HPDE6-E6E7 (cell line): Measurements from ENCODE around the gene RPA1.

Source experiments
- DNase-seq: peaks from one replicate; pipeline ENCODE4 v3.0.0; 2011; ENCODE audit warnings: missing footprints; ENCODE audit errors: extremely low spot score

Gene RPA1

DNA sequence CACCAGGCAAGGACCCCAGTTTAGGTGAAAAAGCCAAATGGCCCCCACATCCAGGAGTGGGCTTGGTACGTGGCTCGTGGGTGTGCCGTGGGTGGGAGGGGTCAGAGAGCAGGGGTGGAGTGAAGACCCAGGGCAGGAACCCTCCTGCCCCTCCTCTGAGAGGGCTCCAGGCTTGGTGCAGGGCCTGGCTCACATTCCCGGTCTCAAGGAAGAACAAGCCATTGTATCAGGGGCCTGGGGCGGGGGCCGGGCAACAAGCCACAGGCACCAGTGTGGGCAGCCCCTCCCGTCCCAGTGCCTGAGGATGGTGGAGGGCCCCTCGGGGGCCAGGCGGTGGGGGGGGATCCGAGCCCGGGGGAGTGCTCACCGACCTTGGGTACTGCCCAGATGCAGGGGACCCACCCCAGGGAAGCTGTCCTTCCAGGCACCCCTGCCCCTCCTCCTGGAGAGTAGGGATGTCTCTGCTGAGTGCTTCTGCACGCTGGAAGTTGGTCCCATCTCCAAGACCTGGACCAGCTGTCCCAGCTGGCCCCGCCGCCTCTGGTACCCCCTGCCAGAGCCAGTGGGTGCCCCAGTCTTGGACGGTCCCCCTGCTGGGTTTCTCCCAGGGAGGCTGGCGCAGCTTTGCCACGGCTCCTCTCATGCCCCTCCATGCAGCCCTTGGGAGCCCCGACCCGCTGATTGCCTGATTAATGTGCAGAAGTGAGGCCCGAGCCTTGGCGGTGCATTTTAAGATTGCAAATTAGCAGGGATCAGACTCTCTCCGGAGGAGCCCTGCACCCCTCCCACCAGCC, 111.7 kb downstream of the RPA1 start:
- DNase-seq = no peak

DNA sequence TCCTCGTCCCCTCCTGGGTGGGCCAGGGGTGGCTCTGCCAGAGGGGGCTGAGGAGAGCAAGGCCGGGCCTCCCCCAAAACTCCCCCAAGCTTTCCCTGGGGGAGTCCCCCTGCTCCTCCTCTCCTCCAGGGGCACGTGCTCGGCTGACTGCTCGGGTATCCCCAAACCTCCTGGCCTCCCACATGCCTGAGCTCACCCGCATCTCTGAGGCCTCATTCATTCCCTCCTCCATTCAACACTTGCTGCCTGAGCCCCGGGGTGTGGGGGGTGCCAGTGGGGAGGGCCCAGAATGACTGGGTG, 112.2 kb downstream of the RPA1 start:
- DNase-seq = no peak

DNA sequence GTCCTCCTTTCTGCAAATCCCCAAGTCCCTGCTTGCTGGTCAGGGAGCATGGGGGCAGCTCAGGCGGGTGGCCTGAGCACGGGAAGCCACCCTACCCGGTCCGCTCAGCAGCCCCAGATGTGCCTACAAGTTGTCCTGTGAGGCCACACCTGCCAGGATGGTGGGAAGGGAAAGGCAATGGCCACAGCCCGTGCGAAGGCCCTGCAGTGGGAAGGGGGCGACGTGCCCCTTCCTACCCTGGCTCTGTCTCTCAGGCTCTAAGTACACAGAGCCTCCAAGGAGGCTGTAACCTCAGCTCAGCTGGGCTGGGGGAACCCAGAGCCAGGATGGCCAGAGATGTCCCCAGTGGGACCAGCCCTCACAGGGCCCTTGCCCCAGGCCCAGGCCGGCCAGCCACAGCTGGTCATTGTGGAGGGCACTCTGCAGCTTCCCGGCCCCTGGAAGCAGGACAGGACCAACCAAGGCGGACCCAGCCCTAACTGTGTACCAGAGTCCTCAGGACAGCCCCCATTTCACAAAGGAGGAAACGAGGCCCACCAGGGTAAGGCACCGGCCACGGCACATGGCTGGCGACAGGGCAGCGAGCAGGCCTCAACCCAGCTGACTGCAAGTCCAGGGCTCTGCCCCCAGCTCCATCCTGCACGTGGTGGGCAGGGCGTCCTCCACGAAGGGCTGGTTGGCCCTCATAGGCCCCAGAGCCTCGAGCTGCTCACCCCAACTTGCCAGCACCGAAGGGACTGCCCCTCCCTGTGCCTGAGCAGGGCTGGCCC, 113.0 kb downstream of the RPA1 start:
- DNase-seq = no peak

DNA sequence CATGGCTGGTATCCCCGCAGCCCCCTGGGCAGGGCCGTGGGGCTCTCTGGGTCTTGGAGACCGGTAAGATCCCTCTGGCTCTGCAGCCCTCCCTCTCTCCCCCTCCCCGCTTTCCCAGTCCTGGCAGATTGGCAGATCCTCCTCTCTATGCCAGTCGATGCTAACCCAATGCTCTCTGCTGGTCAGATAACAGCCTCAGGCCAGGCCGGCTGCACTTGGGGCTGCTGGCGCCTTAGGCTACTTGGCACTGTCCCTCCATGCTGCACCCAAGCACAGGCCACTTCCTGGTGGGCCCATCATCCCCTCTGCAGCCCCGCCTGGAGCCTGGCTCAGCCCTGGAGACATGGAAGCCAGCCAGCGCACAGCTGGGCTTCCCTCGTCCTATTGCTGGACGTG, 113.6 kb downstream of the RPA1 start:
- no peak for DNase-seq

DNA sequence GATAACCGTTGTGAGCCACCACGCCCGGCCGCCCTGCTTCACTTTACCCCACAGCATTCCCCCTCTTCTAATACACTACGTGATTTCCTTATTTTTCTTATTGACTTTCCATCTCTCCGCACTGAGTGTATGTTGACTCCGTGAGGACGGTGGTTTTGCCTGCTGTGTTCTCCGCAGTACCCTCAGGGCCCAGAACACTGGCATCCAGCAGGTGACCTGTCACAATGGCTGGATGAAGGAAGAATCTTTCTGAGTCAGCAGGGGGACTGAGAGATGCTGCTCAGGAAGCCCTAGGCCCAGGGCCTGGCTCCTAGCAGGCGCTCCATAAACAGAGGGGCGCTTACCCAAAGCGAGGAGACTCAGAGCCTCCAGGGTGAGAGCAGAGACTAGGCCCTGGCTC, 115.8 kb downstream of the RPA1 start:
- no peak for DNase-seq

DNA sequence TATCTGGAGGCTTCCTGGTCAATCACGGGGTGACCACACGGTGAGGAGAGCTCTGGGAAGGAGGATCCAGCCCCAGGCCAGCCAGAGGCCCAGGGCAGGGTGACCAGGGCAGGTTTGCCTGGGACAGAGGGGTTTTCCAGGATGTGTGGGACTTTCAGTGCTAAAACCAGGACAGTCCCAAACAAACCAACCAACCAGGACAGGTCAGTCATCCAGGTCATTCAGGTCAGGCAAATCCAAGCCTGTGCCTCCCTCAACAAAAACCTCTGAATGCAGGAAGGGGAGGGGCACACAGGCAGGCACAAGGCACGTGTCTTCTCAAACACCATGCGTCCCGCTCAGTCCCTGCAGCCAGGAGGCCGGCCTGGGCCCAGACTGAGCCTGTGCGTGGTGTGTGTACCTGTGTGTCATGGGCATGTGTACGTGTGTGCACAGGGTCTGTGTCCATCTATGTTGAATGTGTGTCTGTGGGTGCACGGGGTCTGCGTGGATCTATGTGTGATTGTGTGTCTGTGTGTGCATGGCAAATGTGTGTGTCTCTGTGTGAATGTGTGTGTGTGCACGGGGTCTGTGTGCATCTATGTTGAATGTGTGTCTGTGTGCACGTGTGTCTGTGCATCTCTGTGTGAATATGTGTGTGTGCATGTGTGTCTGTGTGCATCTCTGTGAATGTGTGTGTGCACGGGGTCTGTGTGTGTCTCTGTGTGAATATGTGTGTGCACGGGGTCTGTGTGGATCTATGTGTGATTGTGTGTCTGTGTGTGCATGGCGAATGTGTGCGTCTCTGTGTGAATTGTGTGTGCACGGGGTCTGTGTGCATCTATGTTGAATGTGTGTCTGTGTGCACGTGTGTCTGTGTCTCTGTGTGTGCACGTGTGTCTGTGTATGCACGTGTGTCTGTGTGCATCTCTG, 116.5 kb downstream of the RPA1 start:
- DNase-seq = no peak

DNA sequence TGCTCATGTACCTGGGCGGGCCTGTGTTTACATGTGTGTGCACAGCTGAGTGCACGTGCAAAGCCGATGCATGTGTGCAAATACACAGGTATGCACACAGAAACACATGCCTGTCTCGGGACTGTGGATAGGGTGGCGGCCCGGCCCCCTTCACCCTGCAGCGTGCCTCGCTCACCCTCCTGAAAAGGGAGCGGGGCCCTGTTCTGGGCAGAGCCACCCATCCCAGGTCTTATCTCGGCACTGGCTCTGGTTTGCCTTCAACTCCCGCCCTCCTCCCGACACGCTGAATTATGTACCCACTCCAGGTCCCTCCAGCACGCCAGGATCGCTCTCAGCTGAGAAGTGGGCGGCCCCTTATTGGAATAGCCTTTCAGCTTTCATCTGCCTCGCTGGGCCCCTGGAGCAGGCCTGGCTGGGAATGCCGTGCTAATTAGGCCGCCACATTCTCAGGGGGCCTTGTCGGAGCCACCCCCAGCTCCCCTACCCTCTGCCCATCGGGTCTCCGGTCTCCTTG, 117.5 kb downstream of the RPA1 start:
- no peak for DNase-seq

DNA sequence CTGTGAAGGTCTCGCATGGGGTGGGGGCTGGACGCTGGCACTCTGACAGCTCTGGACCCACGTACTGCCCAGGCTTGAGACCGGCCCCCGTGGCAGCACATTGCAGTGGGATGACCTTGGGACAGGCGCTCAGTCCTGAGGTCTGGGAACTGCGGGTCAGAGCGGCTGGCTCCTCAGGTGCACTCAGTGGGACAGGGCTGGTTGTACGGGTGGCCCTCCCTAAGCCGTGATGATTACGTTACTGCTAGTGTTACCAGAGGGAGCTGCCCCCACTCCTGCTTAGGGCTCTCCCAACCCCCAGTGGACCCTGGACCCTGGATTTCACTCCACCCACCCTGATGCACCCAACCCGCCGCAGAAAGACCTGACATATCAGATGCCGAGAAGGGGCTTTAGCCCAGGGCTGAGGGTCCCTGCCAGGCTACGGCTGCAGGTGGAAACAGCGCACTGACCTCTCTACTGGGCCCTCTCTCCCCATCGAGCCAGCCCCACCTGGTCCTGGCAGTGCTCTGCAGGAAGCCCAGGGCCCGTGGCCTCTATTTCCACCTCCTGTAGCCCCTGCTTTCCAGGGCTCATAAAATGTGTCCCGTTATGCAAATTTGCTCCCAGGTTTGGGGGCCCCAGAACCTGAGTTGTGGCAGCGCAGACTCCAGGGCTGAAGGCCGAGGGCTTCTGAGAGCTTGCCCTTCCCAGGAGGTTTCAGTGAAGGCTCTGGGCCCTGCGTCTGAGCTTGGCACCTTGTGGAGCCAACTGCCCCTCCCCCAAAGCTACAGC, 118.1 kb downstream of the RPA1 start:
- no peak for DNase-seq

DNA sequence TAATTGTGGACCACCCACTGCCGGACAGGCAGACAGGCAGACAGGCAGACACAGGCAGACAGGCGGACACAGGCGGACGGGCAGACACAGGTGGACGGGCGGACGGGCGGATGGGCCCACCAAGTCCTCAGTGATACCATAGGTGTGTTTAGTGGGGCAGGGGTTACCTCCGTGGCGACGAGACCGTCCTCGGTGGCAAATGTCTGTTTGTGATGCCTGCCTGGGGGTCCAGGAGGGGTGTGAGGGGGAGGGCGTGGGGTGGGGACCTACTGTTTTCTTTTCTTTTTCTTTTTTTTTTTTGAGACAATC, 118.7 kb downstream of the RPA1 start:
- DNase-seq = no peak
